22Rv1 (cell line): ENCODE results near the gene MTFMT.

ENCODE experiments used
- ZFX ChIP-seq: fragments of 450-650 bp; IDR thresholded peaks from 2 replicates; pipeline ENCODE4 v1.6.1; 2017; ENCODE audit warnings: antibody characterized with exemption, borderline replicate concordance
- TF ChIP-seq, protein P1 (sequence below): fragments of 450-650 bp; IDR thresholded peaks from 2 replicates; pipeline ENCODE4 v1.5.1; 2017; ENCODE audit warnings: mild to moderate bottlenecking

DNA sequence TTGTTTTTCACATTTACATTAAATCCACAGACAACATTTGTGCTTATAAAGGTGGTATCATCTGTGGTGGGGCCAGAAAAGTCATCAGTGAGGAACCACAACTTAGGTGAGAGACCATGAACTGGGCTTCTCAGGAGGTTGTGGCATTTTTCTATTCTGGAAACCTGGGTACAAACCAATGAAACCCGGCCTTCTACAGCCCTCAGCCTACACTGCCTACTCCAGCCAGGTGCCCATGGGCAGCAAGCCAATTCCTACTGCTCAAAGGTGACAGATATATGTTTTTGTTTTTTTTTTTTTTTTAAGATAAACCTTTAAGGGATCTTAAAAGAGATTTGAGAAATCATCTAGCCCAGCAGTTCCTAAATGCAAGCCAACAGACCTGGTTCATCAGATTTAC lies 60.0 kb downstream of the MTFMT start:
- TF ChIP-seq, protein P1, sequence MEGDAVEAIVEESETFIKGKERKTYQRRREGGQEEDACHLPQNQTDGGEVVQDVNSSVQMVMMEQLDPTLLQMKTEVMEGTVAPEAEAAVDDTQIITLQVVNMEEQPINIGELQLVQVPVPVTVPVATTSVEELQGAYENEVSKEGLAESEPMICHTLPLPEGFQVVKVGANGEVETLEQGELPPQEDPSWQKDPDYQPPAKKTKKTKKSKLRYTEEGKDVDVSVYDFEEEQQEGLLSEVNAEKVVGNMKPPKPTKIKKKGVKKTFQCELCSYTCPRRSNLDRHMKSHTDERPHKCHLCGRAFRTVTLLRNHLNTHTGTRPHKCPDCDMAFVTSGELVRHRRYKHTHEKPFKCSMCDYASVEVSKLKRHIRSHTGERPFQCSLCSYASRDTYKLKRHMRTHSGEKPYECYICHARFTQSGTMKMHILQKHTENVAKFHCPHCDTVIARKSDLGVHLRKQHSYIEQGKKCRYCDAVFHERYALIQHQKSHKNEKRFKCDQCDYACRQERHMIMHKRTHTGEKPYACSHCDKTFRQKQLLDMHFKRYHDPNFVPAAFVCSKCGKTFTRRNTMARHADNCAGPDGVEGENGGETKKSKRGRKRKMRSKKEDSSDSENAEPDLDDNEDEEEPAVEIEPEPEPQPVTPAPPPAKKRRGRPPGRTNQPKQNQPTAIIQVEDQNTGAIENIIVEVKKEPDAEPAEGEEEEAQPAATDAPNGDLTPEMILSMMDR = no peak
- TF ChIP-seq ZFX = no peak
